ENCODE results near the gene MKNK1.

The MKNK1 gene

GRCh38 chr1:46516200-46516950 is 87.7 kb downstream of the MKNK1 start:
- no peak for ATAC-seq
- TF ChIP-seq ZFP3 (CRISPR knock-in tag; IDR thresholded peaks at IDR 0.05) (no peak), TSHZ2 (CRISPR knock-in tag; IDR thresholded peaks at IDR 0.05) (no peak), CREB5 (CRISPR knock-in tag; IDR thresholded peaks at IDR 0.05; ENCODE audit: low read depth) (no peak), ZNF8 (CRISPR knock-in tag; IDR thresholded peaks at IDR 0.05) (no peak), CSDC2 (CRISPR knock-in tag; IDR thresholded peaks at IDR 0.05) (no peak), ISL1 (CRISPR knock-in tag; IDR thresholded peaks at IDR 0.05) (no peak), ZNF70 (CRISPR knock-in tag; IDR thresholded peaks at IDR 0.05) (no peak), TOX (CRISPR knock-in tag; IDR thresholded peaks at IDR 0.05; ENCODE audit: borderline replicate concordance) (no peak), OSR1 (CRISPR knock-in tag; IDR thresholded peaks at IDR 0.05) (no peak), POU6F1 (CRISPR knock-in tag; IDR thresholded peaks at IDR 0.05; ENCODE audit: borderline replicate concordance, low read depth) (no peak), ZNF565 (CRISPR knock-in tag; conservative IDR thresholded peaks at IDR 0.05; ENCODE audit: low read depth) (no peak), ZC3H10 (CRISPR knock-in tag; IDR thresholded peaks at IDR 0.05) (no peak), SNAI2 (CRISPR knock-in tag; IDR thresholded peaks at IDR 0.05) (no peak), ESRRG (CRISPR knock-in tag; IDR thresholded peaks at IDR 0.05) (no peak), RARB (CRISPR knock-in tag; IDR thresholded peaks at IDR 0.05) (no peak), TCF4 (CRISPR knock-in tag; IDR thresholded peaks at IDR 0.05; ENCODE audit: borderline replicate concordance) (no peak), BACH2 (CRISPR knock-in tag; IDR thresholded peaks at IDR 0.05; ENCODE audit: borderline replicate concordance) (no peak), PPARA (CRISPR knock-in tag; IDR thresholded peaks at IDR 0.05; ENCODE audit: borderline replicate concordance) (no peak), ARNTL (CRISPR knock-in tag; IDR thresholded peaks at IDR 0.05; ENCODE audit: borderline replicate concordance, low read depth) (no peak), ZFP30 (CRISPR knock-in tag; IDR thresholded peaks at IDR 0.05) (no peak)

- TF ChIP-seq CREB5 (CRISPR knock-in tag; IDR thresholded peaks at IDR 0.05; ENCODE audit: low read depth) (no peak), PPARA (CRISPR knock-in tag; IDR thresholded peaks at IDR 0.05; ENCODE audit: borderline replicate concordance) (no peak), ZC3H10 (CRISPR knock-in tag; IDR thresholded peaks at IDR 0.05) (no peak), TSHZ2 (CRISPR knock-in tag; IDR thresholded peaks at IDR 0.05) (no peak), SNAI2 (CRISPR knock-in tag; IDR thresholded peaks at IDR 0.05) (no peak), ZNF8 (CRISPR knock-in tag; IDR thresholded peaks at IDR 0.05) (no peak), RARB (CRISPR knock-in tag; IDR thresholded peaks at IDR 0.05) (no peak), ARNTL (CRISPR knock-in tag; IDR thresholded peaks at IDR 0.05; ENCODE audit: borderline replicate concordance, low read depth) (no peak), ZFP3 (CRISPR knock-in tag; IDR thresholded peaks at IDR 0.05) (no peak), CSRNP3 (CRISPR knock-in tag; IDR thresholded peaks at IDR 0.05) (no peak), OSR1 (CRISPR knock-in tag; IDR thresholded peaks at IDR 0.05) (no peak), ISL1 (CRISPR knock-in tag; IDR thresholded peaks at IDR 0.05) (no peak), PATZ1 (CRISPR knock-in tag; IDR thresholded peaks at IDR 0.05; ENCODE audit: borderline replicate concordance) (no peak)
- ATAC-seq: no peak
These were observed 88.5 kb downstream of the MKNK1 start for GRCh38 chr1:46515576-46515975.
